DMS 273 treated with DMSO at 0.1 percent for 48 hours (cell line): Measurements from ENCODE around the gene ZNF48.
A peak's percentile ranks its signal among the peaks of the same experiment; 100 is the strongest.

Source experiments
- DNase-seq: peaks from one replicate; lab custom pipeline; 2025; lab: John Stamatoyannopoulos, UW

ZNF48 gene

GRCh38 chr16:30358990-30359870, 36.0 kb upstream of the ZNF48 start:
- no peak for DNase-seq

DNA sequence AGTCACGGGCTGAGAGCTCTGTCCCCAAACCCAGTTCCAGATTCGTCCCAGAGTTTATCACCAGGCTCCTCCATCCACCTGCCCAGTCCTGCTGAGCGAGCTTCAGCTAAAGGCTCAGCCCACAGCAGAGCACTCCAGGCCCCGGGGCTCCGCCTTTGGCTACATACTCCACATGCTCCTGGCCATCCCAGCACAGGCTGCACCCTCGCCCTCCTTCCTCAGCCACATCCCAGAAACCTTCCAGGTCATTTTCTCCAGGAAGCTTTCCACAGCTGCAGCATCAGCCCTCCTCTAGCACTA, 35.4 kb upstream of the ZNF48 start:
- DNase-seq, result no peak

DNA sequence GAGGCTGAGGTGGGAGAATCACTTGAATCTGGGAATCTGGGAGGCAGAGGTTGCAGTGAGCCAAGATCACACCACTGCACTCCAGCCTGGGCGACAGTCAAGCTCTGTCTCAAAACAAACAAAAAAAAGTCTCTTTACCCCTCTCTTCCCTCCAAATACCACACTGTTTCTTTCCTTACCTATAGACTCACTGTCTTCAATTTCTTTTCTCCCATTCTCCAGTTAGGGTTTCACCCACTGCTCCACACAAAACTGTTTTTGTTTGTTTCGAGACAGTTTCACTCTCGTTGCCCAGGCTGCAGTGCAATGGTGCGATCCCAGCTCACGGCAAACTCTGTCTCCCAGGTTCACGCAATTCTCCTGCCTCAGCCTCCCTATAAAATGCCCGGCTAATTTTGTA, 34.0 kb upstream of the ZNF48 start:
- DNase-seq, result no peak

GRCh38 chr16:30365200-30365599, 30.0 kb upstream of the ZNF48 start:
- DNase-seq, result no peak

GRCh38 chr16:30366511-30366910, 28.7 kb upstream of the ZNF48 start:
- no peak for DNase-seq

DNA sequence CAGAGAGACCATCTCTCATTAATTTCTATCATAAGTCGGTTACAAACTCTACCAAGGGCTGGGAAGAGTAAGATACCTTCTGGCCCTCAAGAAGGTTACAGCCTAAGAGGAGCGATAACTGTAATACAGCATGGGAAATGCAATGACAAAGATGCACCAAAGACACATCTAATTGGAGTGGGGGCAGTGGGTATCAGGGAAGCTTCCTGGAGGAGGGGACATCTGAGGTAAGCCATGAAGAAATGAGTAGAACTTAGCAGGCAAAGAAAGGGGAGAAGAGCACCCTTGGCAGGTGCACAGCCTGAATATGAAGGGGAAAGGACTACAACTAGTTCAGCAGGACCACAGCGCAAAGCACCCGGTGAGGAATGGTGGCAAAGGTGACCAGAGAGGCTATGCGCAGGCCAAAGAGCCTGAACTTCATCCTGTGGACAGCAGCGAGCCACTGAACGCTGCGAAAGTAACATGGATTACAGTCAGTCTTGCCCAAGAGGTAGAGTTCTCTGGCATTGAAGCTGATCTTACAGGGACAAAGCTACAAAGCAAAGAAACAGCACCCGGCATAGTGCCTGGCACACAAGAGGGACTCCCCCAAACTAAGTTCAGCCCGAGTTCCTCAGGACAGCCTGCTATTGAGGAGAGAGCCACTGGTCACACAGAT, 27.7 kb upstream of the ZNF48 start:
- no peak for DNase-seq

GRCh38 chr16:30368122-30368791, 27.0 kb upstream of the ZNF48 start:
- no peak for DNase-seq

- DNase-seq, result no peak
These were observed 26.5 kb upstream of the ZNF48 start for GRCh38 chr16:30368792-30369090.

- no peak for DNase-seq
These were observed 25.9 kb upstream of the ZNF48 start for GRCh38 chr16:30369091-30369937.

GRCh38 chr16:30369938-30370455, 25.2 kb upstream of the ZNF48 start:
- no peak for DNase-seq

DNA sequence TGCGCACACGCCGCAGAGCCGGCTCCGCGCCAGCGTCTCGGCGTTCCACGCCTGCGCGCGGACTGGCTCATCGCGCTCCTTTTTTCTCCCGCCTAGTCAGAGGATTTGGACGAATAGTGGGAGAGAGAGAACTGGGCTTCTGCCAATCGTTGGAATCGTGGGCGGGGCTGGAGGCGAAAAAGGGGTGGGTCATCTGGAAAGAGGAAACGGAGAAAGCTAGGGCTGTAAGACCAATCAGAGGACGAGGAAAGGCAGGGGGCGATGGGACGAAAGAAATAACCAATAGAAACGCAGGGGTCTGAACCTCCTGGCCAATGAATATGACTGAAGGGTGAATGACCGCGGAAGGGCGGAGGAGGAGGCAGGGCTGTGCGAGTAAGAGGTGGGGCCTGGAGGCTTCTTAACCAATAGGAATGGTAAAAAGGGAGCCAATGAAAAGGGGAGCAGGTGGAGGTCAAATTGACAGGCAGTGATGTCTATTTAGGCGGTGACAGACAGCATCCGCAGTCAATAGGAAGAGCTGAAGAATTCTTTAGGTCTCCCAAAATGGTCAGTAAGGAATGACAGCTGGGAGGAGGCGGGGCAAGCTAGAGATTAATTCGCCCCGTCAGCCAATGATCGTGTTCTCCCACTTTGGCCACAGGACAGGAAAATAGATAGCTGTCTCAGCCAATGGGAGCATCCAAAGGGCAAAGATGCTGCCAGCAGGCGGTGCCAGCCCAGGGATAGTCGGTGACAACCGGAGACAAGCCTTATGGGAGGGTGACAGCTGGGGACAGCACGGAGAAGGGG, 24.6 kb upstream of the ZNF48 start, which contains the start of gene TBC1D10B:
Gene TBC1D10B, minus strand, starts transcription at position 39 of the 792 bp plus-strand sequence. CDS start 311 bp downstream, outside the sequence.
- DNase-seq, result peak; percentile 100

DNA sequence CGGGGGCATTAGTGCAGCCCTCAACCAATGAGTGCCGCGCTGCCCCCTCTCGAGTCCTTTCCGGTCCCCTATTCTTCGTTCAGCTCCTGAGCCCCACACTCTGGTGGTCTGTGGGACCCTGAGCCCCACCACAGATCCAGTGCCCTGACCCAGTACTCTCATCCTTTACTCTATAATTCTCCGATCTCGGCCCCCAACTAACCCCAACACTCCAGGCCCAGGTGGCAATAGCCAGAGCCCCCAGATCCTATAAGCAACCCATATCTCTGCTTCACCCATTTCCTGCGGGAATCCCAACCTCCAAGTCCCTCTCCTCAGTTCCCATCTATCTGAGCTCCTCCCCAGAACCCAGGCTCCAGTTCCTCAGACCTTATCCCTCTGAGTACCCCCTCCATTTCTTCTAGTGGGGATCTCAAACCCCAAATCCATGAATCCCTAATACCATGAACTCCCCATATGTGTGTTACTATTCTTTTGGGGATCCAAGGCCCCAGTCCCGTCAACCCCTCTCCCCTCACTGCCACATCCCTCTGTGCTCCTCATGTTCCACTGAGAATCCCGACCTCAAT, 23.9 kb upstream of the ZNF48 start:
- DNase-seq, result no peak

GRCh38 chr16:30372038-30372712, 23.0 kb upstream of the ZNF48 start:
- DNase-seq, result no peak

DNA sequence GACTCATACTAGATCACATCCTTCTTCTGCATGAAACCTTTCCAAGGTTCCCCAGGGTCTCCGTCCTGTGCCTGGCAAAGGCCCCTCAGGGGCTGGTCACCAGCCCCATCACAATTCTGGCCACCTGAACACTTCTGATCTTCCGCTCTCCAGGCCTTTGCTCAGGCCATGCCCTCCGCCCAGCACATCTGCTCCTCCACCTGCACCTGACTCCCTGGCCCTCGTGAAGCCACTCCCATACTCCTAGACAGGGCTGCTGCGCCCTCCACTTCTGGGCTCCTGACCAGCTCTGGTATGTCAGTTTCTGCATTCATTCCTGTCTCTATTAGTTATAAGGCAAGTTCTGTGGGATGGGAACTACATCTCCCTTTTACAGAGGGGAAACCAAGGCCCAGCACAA, 22.5 kb upstream of the ZNF48 start:
- DNase-seq, result no peak

DNA sequence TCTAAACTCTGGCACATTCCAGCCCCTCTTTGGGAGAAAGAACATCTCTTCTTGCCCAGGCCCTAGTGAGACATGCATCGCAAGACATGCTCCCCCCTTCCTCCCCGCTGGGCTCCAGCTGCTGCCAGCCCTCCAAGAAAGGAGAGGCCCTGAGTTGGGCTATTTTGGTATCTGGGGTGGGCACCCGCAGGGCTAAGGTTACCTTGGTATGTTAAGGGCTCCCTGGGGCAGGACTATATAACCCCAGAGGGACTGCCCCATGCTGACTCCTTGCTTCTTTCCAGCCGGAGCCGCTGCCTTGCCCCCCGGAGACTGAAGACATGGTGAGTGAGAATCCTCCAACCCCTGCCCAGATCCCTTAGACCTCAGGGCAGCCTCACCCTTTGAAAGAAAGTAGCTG, 20.7 kb upstream of the ZNF48 start, which contains the start of gene MYL11:
Gene MYL11, plus strand, starts transcription at position 265 of the 400 bp plus-strand sequence. Its CDS starts 56 bp downstream, at position 321.
- DNase-seq, result no peak

- DNase-seq, result no peak
These were observed 19.4 kb upstream of the ZNF48 start for GRCh38 chr16:30375864-30376263.

DNA sequence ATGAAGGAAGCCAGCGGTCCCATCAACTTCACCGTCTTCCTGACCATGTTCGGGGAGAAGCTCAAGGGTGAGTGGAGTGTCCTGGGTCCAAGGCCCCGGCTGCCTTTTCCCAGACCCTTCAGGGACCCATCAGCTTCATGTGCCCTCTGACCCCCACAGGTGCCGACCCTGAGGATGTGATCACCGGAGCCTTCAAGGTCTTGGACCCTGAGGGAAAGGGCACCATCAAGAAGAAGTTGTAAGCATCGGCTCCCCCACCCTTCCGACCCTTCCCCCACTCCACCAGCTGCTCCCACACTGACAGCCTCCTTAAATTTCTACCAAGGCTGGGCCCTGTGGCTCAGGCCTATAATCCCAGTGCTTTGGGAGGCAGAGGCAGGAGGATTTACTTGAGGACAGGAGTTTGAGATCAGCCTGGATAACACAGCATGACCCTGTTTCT, 18.7 kb upstream of the ZNF48 start:
- DNase-seq, result no peak

DNA sequence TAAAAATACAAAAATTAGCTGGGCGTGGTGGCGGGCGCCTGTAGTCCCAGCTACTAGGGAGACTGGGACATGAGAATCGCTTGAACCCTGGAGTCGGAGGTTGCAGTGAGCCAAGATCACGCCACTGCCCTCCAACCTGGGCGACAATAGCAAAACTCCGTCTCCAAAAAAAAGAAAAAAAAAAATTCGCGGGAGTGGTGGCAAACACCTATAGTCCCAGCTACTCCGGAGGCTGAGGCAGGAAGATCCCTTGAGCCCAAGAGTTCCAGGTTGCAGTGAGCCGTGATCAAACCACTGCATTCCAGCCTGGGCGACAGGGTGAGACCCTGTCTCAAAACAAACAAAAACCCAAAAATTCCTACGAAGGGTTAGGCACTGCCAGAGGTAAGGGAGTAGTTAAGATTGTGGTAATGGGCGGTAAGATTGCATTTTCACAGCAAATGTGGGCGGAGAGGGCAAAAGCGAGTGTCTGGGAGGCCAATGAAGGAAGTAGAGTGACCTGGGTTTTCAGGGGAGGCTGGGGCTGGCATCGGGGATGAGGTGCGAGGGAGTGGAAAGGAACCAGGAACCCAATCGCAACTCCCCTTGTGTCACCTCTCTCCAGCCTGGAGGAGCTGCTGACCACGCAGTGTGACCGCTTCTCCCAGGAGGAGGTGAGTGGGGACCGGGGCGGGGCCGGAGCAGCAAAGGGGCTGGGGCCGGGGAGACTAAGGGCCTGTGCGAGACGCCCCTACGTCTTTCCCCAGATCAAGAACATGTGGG, 18.0 kb upstream of the ZNF48 start:
- no peak for DNase-seq

- DNase-seq, result no peak
These were observed 17.4 kb upstream of the ZNF48 start for GRCh38 chr16:30377812-30378235.
